Endothelial cell of hepatic sinusoid (primary cell): ENCODE data around the gene GALNT16.
"Not testable (repeated sequence)": the region's sequence is repeated elsewhere in the genome, so short reads cannot be mapped to it uniquely, and the experiment has no call there.

ENCODE experiments used
- in situ Hi-C: cut with HindIII; loops from 2 replicates; pipeline ENCODE4 v1.10.0; 2017; ENCODE audit warnings: low sequenced_read_pairs

The GALNT16 gene

DNA sequence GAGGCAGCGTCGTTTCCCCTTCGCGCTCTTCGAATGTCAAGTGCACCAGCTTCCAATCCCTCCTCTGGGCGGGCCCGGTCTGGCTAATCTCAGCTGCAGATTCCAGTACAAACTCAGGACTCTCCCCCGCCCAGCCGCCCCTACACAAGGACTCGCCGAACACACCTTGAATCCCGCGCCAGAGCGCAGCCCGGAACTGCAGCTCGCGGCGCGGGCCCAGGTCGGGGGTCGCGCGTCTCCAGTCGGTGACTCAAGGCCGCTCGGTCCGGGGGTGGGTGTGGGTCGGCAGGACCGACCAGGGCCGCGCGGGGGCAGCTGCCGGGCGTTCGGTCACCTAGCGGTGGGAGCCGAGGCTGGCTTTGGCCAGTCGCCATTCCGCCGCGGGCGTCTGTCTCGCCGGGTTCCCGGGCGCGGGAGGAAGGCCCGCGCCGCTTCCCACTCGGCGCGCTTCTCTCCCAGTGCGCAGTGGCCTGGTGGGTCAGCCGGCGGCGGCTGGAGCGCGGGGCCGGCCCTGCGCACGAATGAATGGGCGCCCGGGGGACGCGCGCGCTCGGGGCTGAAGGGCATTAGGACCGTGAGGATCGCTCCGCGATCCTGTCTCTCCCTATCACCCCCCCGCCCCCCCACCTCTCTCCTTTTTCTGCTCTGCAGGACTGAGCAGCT lies at the start of gene GALNT16:
Gene GALNT16, plus strand, starts transcription at position 632 of the 663 bp plus-strand sequence. CDS start 133 bp downstream, outside the sequence.
- in situ Hi-C loops = no loop called here

DNA sequence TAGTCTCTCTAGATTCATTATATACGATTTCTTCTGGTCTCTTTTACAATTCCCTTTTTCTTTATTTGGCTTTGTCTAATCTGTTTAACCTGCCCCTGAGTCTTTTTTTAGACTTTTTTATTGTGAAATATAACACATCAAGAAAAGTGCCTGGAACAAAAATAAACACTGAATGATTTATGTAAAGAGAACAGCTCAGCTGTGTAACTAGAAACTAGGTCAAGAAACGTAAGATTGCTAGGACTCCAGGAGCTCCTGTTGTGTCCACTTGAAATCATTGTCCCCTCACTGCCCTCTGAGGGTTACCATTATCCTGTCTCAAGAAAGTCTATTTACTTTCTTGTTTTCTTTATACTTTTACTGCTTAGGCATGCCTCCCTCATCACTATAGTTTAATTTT lies 45.6 kb upstream of the GALNT16 start:
- in situ Hi-C loops = no loop called here

DNA sequence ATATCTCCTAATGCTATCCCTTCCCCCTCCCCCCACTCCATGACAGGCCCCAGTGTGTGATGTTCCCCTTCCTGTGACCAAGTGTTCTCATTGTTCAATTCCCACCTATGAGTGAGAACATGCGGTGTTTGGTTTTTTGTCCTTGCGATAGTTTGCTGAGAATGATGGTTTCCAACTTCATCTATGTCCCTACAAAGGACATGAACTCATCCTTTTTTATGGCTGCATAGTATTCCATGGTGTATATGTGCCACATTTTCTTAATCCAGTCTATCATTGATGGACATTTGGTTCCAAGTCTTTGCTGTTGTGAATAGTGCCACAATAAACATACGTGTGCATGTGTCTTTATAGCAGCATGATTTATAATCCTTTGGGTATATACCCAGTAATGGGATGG lies 42.3 kb upstream of the GALNT16 start:
- in situ Hi-C loops = not testable (repeated sequence)

DNA sequence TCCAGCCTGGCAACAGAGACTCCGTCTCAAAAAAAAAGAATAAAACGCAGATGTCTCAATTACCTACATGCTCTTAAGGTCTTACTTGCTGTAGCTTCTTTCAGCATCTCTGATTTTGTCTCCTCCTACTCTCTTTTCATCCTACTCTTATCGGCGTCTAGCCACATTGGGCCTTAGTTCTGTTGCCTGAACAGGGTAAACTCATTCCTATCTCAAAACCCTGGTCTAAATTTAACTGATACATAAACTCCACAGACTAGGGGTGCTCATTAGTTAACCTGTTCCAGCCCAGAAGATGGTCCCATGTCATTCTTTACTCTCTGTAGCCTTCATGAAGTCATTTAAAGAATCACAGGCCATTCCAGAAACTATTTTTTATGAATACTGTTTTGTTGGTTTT lies 35.0 kb upstream of the GALNT16 start:
- in situ Hi-C loops = no loop called here

DNA sequence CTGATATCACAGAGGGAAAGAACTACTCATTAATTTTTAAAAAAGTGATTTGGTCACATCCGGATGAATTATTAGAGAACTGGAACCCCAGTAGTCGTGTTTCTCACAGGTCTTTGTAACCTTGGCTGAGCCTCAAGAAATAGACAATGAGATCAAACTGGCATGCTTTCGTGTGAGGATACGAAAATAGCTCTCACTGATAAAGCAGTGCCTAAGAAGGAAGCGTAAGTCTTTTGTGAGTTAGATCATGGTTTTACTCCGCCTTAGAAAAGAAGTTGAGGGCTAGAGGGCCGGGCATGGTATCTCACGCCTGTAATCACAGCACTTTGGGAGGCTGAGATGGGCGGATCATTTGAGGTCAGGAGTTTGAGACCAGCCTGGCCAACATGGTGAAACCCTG lies 33.8 kb upstream of the GALNT16 start:
- in situ Hi-C loops = no loop called here

DNA sequence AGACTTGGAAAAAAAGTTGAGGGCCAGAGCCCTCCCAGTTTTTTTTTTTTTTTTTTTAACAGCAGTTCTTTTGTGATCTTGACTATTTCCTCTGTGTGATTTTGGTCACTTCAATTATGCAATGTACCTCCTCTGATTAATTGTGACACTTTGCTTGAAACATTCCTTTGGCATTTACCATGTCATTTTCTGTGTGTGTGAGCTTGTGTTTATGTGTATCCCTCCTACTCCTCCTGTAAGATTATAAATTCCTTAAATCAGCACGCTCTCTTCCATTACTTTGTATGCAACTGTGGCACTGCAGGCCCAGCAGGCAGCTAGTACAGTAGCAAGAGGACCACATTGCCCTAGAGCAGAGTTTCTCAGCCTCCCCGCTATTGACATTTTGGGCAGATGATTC lies 33.2 kb upstream of the GALNT16 start:
- in situ Hi-C loops = no loop called here

- in situ Hi-C loops = no loop called here
Measured at GRCh38 chr14:69231486-69231885, 28.5 kb upstream of the GALNT16 start.

DNA sequence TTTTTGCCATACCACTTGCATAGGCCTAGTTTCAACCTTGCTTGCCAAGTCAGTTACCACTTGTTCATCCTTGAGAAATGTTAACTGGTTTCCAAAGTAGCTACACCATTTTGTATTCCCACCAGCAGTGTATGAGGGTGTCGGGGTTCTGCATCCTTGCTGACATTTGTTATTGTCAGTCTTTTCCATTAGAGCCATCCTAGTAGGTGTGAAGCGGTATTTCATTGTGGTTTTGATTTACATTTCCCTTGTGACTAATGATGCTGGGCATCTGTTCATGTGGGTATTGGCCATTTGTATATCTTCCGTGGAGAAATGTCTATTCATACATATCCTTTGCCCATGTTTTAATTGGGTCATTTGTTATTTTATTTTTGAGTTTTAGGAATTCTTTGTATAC lies 27.6 kb upstream of the GALNT16 start:
- in situ Hi-C loops = no loop called here

- in situ Hi-C loops = no loop called here
Measured at GRCh38 chr14:69234106-69234505, 25.9 kb upstream of the GALNT16 start.

- in situ Hi-C loops = no loop called here
Measured at GRCh38 chr14:69235708-69236107, 24.2 kb upstream of the GALNT16 start.

GRCh38 chr14:69237142-69237541 lies 22.8 kb upstream of the GALNT16 start:
- in situ Hi-C loops = no loop called here

GRCh38 chr14:69237584-69237983 lies 22.4 kb upstream of the GALNT16 start:
- in situ Hi-C loops = no loop called here

DNA sequence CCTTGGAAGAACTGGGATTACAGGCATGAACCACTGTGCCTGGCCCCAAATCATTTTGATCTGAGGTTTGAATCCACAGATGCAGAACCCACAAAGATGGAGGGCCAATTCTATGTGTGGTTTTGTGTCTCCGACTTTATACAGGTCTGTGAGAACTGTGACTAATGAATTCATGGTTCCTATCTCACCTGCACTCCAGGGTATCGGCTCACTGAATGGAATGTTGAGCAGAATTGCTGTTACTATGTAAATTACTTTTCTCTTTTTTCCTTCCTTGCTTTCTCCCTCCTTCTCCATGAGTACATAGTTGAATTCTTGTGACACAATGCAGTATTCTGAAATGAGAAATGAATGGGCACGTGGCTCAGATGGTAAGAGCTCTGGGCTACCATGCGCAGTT lies 21.1 kb upstream of the GALNT16 start:
- in situ Hi-C loops = no loop called here

DNA sequence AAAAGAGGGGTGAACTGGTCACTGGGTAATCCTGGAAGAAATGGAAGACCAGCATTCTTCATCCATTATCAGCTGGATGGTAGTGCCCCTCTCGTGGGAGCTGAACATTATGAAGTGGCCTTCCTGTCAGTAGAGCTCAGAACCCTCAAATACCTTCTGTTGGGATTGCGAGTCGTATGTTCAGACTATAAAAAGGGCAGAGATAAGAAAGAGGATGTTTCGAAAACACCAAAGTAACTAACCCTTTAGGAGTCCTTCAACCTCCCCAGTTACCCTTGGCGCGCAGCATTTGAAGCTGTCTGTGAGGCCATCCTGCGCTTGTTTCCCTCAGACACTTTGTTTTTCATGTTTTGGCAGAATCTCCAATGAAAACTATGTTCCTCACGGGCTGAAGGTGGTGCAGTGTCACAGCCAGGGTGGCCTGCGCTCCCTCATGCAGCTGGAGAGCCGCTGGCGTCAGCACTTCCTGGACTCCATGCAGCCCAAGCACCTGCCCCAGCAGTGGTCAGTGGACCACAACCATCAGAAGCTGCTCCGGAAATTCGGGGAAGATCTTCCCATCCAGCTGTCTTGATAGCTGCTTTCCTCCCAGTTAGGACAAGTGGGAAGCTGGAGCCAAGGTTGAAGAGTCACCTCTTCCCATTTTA lies 19.3 kb upstream of the GALNT16 start:
- in situ Hi-C loops = loop anchor here (10.0 kb wide), 1 partner anchor 56 kb away; no protein-coding TSS in a partner anchor

DNA sequence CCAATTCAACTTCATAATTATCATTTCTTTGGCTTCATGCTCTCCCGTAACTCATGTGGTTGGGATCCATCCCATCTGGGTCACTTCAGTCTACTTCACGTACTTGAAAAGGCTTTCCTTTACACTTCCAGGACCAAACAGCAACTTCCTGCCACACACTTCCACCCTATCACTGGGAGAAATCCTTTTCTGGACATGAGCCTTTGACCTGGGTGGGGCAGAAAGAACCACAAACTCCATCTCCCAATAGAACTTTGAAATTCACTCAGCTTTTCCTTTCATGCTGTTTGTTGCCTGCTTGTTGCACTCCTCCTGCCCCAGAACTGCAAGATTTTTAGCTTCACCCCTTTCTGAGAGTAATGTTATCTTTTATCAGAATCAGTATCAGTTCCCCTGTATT lies 18.4 kb upstream of the GALNT16 start:
- in situ Hi-C loops = loop anchor here (10.0 kb wide), 1 partner anchor 57 kb away; no protein-coding TSS in a partner anchor

DNA sequence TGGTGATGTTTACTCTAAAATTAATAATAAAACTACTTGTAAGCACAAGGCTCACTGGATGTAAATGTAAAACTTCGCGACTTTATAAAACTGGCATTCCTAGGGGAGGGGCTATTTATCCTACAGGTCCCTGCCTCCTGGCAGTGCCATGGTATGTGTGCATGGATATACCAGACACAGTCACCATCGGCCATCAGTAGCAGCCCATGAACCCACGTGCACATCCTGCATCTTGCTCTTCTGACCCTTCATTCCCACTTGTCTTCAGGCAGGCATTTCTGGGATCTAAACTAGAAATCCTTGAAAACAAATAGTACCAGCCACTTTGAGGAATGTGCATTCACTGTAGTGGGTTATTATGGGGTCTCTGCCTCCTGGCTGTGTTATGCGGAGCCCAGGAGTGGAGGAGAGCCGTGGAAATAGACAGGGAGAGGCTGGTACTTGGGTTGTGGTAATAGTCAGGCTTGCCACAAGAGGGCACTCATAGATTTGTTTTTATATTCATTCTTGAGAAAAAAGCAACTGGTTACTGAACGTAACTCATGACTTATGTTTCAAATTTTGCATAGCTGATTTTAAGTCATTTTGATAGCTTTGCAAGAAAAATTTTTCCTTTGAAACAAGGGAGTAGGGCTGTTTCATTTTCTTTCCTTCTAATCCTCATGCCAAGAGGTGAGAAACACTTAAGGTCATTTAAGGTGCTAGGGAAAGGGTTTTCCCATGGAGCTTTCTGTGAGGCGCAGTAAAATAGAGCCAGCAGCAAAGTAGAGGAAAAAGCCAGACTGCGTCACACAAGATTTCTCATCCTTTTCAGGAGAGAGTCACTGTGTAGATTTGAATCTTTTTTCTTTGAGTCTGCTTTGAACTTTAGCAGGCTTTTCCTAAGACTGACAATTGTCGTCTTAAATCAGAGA lies 17.4 kb upstream of the GALNT16 start:
- in situ Hi-C loops = loop anchor here (10.0 kb wide), 1 partner anchor 58 kb away; no protein-coding TSS in a partner anchor

DNA sequence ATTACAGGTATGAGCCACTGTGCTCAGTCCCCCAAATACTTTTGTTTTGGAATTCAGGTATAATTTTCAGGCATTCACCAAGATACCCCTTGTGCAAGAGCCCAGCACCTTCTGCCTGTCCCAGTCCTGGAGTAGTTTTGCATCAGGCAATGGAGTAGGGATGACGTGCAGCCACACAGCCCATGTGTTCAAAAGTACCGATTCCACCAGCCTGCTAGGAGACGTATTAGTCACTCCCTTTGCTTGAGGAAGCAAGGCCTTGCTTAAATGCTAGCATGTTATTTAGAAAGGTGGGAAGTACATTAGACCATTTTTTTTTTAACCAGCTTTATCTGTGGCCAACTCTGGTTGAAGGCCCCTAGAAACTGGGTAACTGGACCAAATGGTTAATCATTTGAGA lies 15.0 kb upstream of the GALNT16 start:
- in situ Hi-C loops = loop anchor here (5.0 to 10.0 kb wide), 3 partner anchors 60 to 197 kb away; no protein-coding TSS in a partner anchor

DNA sequence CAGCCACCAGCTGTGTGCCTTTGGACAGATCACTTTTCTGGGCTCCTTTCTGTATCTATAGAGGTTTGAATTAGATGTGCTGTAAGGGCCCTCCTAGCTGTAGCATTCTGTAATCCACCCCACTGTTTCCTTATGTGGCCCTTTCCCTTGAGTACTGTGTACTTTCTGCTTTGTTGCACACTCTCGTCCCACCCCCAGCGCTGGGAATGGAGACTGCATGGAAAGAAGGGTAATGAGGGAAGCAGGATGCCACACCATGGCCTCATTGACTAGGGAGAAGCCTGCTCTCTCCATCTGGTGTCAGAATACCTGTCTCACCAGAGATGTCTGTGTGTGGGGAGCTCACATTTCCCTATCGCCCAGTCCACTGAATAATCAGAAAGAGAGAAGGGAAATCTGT lies 13.6 kb upstream of the GALNT16 start:
- in situ Hi-C loops = loop anchor here (5.0 to 10.0 kb wide), 3 partner anchors 61 to 196 kb away; no protein-coding TSS in a partner anchor

DNA sequence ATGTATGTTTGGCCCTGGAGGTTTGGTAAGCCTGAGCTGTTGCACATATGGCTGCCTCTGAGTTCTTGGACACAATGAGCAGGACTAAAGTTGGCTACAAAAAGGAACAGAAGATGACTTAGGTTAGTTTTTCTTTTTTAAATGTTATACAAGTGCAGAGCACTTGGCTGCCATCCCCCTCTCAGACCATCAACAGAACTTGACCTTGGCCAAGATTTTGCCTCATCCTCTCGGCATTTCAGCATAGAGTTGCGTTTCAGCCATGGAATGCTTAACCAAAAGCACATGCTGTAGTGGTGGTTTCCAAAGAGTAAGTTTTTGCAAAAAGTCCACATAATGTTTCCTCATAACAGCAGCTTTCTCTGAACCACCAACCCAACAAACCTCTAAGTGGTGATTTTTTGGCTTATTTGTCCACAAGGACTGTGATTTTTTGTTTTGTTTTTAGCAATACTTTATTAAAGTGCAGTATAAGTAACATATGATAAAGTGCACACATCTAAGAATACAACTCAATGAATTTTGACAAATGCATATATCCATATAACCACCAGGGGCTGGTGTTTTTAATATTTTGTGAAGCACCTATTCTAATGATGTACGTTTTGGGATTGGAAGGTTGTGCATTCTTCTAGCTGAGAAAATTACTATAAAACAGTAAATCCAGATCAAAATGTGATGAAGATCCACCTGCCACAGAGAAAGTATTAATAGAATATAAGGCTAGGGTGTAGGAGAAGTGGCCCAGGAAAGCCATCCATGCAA lies 12.1 kb upstream of the GALNT16 start:
- in situ Hi-C loops = loop anchor here (5.0 to 10.0 kb wide), 3 partner anchors 59 to 194 kb away; no protein-coding TSS in a partner anchor

GRCh38 chr14:69249603-69250002 lies 10.4 kb upstream of the GALNT16 start:
- in situ Hi-C loops = loop anchor here (5.0 to 10.0 kb wide), 3 partner anchors 58 to 193 kb away; no protein-coding TSS in a partner anchor
